Effector CD8-positive, alpha-beta T cell (primary cell): Measurements from ENCODE around the gene KRTAP5-7.

Source experiments
- DNase-seq: peaks from one replicate; lab custom pipeline; 2025; lab: John Stamatoyannopoulos, UW

Gene KRTAP5-7

GRCh38 chr11:71495286-71496230 lies 31.5 kb upstream of the KRTAP5-7 start:
- no peak for DNase-seq

DNA sequence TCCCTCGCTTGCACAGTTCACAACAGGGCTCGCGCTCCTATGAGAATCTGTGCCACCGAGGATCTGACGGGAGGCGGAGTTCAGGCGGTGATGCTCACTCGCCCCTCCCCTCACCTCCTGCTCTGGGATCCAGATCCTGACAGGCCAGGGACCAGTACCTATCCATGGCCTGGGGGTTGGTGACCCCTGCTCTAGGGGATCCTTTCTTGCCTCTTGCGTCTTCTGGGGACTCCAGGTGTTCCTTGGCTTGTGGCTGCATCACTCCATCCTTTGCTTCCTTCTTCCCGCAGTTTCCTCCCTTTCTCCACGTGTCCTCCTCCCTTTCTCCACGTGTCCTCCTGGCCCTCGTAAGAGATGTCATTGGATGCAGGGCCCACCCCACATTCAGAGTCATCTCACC lies 30.6 kb upstream of the KRTAP5-7 start:
- DNase-seq, result no peak

DNA sequence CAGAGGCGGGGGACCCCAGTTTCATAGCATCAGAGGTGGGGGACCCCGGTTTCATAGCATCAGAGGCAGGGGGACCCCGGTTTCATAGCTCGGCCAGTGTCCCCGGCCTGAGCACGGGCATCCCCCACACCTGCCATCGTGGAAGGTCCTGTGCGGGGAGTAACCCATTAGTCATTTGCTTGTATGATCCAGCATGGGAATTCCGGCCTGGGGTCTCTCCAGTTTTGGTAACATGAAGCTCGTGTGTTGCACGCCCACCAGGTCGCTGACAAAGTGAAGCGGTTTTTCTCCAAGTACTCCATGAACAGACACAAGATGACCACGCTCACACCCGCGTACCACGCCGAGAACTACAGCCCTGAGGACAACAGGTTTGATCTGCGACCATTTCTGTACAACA lies 29.0 kb upstream of the KRTAP5-7 start:
- DNase-seq, result no peak

- no peak for DNase-seq
Measured at GRCh38 chr11:71499125-71499524, 27.9 kb upstream of the KRTAP5-7 start.

GRCh38 chr11:71499546-71499945 lies 27.5 kb upstream of the KRTAP5-7 start:
- no peak for DNase-seq

GRCh38 chr11:71500601-71501021 lies 26.5 kb upstream of the KRTAP5-7 start:
- no peak for DNase-seq

- no peak for DNase-seq
Measured at GRCh38 chr11:71501071-71501985, 25.7 kb upstream of the KRTAP5-7 start.

DNA sequence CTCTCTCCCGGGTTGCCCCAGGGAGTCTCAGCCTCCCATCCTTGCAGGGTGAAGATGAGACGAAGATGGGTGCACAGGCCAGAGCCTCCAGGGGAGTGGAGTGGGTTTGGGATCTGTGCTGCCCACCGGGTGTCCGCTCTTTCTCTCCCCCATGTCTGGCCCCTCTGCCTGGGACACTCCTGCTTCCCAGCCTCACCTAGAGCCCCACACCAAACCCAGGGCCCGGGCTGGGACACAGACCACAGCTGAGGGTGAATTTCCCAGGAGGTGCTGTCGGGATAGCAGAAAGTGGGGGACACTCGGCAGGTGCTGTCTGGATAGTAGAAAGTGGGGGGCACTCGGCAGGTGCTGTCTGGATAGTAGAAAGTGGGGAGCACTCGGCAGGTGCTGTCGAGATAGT lies 25.0 kb upstream of the KRTAP5-7 start:
- no peak for DNase-seq

DNA sequence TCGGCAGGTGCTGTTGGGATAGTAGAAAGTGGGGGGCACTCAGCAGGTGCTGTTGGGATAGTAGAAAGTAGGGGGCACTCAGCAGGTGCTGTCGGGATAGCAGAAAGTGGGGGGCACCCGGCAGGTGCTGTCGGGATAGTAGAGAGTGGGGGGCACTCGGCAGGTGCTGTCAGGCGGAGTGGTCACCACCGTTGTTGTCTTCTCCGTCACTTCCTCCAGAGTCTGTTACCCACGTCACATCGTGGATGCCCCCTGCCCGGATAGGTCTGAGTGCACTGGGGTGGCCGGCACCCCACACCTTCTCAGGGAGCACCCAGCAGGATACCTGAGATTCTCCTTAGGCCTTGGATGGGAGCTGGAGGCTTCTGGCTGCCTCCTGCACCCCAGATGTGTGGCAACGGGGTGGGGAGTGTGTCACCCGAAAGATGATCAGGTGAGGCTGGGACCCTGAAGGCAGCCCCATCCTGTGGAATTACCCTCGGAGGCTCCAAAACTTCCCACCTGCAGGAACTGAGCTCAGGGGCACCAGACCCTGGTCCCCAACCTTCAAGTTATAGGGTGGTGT lies 24.1 kb upstream of the KRTAP5-7 start:
- no peak for DNase-seq

GRCh38 chr11:71504531-71504930 lies 22.5 kb upstream of the KRTAP5-7 start:
- no peak for DNase-seq

DNA sequence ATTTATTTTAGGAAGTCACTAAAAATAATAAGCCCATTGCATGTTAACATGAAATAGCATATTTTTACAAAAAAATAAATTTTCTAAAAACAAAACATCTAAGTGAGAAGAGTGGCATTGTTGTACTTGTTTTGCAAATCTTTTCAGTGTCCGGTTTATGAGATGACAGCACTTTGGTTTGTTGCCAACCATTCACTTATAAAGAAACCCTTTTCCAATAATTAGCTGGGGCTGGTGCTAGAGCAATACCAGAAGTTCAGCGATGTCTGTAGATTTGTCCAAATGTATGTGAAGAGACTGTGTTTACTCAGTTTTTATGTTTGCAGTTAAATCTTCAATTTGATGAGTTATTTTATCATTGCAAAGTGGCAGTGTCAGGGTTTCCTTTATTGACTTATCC lies 22.1 kb upstream of the KRTAP5-7 start:
- DNase-seq, result no peak

- no peak for DNase-seq
Measured at GRCh38 chr11:71505781-71506180, 21.3 kb upstream of the KRTAP5-7 start.

GRCh38 chr11:71507102-71507501 lies 20.0 kb upstream of the KRTAP5-7 start:
- no peak for DNase-seq

GRCh38 chr11:71518506-71519471 lies 8.3 kb upstream of the KRTAP5-7 start:
- no peak for DNase-seq

GRCh38 chr11:71519546-71519945 lies 7.5 kb upstream of the KRTAP5-7 start:
- no peak for DNase-seq

DNA sequence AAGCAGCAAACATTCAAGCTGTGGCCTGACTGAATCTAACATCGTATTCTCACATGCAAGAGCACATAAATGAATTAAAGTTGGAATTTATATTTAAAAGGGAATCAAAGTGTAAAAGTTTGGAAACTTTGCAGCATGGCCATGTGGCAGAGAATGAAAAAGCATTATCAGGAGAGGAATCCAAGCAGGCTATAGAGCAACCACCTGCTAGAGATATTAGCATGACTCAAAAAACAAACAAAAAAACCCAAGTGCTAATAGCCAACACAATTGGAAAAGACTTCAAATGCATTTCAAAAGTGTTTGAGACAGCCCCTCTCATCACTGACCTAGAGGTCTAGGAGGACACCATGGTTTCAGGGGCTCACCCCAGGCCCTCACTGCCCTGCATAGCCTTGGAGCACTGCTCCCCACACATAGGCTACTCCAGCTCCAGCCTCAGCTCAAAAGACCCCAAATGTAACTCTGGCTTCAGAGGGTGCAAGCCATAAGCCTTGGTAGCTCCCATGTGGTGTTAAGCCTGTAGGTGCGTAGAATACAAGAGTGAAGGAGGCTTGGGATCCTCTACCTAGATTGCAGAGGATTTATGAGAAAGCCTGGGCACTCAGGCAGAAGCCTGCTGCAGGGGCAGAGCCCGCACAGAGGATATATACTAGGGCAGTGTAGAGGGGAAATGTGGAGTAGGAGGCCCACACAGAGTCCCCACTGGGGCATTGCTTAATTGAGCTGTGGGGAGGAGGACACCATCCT lies 1.7 kb upstream of the KRTAP5-7 start:
- DNase-seq, result no peak

- no peak for DNase-seq
Measured at GRCh38 chr11:71525938-71526495, 1.1 kb upstream of the KRTAP5-7 start.

DNA sequence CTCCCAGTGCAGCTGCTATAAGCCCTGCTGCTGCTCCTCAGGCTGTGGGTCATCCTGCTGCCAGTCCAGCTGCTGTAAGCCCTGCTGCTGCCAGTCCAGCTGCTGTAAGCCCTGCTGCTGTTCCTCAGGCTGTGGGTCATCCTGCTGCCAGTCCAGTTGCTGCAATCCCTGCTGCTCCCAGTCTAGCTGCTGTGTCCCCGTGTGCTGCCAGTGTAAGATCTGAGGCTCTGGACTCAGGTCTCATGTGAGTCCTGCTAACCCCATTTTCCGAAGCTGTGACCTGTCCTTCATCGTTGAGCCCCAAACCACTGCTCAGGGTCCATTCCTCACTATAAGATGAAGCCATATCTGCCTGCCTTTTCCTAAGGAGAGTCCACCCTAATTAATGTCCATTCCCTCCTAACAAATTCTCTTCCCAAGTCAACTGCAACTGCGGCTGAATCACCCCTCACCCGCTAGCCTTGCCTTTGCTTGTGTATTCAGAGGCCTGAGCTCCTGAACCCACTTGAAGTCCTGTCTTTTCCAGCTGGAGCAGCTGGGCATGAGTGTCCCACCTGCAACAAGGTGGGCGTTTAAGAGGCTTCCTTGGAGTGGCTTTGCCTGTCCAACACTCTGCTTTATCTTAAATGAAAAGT lies 626 bp downstream of the KRTAP5-7 start:
- DNase-seq, result no peak

GRCh38 chr11:71530602-71531001 lies 3.5 kb downstream of the KRTAP5-7 start:
- DNase-seq, result no peak
